Measurements from ENCODE around the gene RPAIN. TPM values are rescaled to one million over a fixed set of nuclear protein-coding genes. Genes with fewer than 3 reads are reported as not detected.
A peak's percentile ranks its signal among the peaks of the same experiment; 100 is the strongest.

RPAIN gene
- total and polyA plus RNA-seq, 2 donors from 2014 or later, result 34.0 to 36.1 TPM

- Histone ChIP-seq H3K4me3 (ENCODE audit: low read length in 3 of 3) (no peak overlapping the region), H3K27me3 (ENCODE audit: control insufficient read depth, insufficient read depth, low read length) (no peaks in the 10 kb centered on the region), H3K27ac (ENCODE audit: low read depth in 2 of 2, low read length in 2 of 2) (no peak overlapping the region), H3K9me3 (ENCODE audit: control insufficient read depth in 2 of 3, insufficient read depth in 1 of 3, low read length in 3 of 3) (no peaks in the 10 kb centered on the region), H3K4me1 (ENCODE audit: control insufficient read depth in 2 of 3, insufficient read depth in 2 of 3, low read depth in 1 of 3, low read length in 3 of 3) (peaks cover 0 to 8% (median 0%) of the 10 kb centered on the region in 3 donors), H3K36me3 (ENCODE audit: control insufficient read depth in 2 of 3, insufficient read depth in 3 of 3, low read length in 3 of 3) (peaks cover 0 to 6% (median 4%) of the 10 kb centered on the region in 3 donors), H3K9ac (ENCODE audit: low read length in 3 of 3) (no peak overlapping the region)
- DNase-seq, result no peak
- no peak for FAIRE-seq
- no peak for TF ChIP-seq CTCF (IDR thresholded peaks at IDR 0.05; ENCODE audit: borderline replicate concordance, extremely low read depth, insufficient read depth)
- intact Hi-C loops (cut with DNase I), result no loop called here
Measured at GRCh38 chr17:5464717-5465507, 44.9 kb downstream of the RPAIN start.

- H3K4me1 ChIP-seq (ENCODE audit: control insufficient read depth in 2 of 3, insufficient read depth in 2 of 3, low read depth in 1 of 3, low read length in 3 of 3), result peaks cover 0 to 8% (median 0%) of the 10 kb centered on the region in 3 donors
- H3K9me3 ChIP-seq (ENCODE audit: control insufficient read depth in 2 of 3, insufficient read depth in 1 of 3, low read length in 3 of 3), result no peaks in the 10 kb centered on the region
- H3K9ac ChIP-seq (ENCODE audit: low read length in 3 of 3), result no peak overlapping the region
- no peak overlapping the region for H3K27ac ChIP-seq (ENCODE audit: low read depth in 2 of 2, low read length in 2 of 2)
- H3K4me3 ChIP-seq (ENCODE audit: low read length in 3 of 3), result no peak overlapping the region
- no peaks in the 10 kb centered on the region for H3K27me3 ChIP-seq (ENCODE audit: control insufficient read depth, insufficient read depth, low read length)
- intact Hi-C loops (cut with DNase I), result no loop called here
- TF ChIP-seq CTCF (IDR thresholded peaks at IDR 0.05; ENCODE audit: borderline replicate concordance, extremely low read depth, insufficient read depth), result no peak
- FAIRE-seq (no peak), DNase-seq (no peak)
- peaks cover 0 to 2% (median 0%) of the 10 kb centered on the region in 3 donors for H3K36me3 ChIP-seq (ENCODE audit: control insufficient read depth in 2 of 3, insufficient read depth in 3 of 3, low read length in 3 of 3)
Measured at GRCh38 chr17:5466295-5466694, 46.3 kb downstream of the RPAIN start.

- no peak for TF ChIP-seq CTCF (IDR thresholded peaks at IDR 0.05; ENCODE audit: borderline replicate concordance, extremely low read depth, insufficient read depth)
- Histone ChIP-seq H3K9ac (ENCODE audit: low read length in 3 of 3) (peak overlapping the region in 1 of 3 donors; percentile 17), H3K27me3 (ENCODE audit: control insufficient read depth, insufficient read depth, low read length) (no peaks in the 10 kb centered on the region), H3K4me3 (ENCODE audit: low read length in 3 of 3) (peak overlapping the region in 2 of 3 donors; percentile 71 to 83), H3K4me1 (ENCODE audit: control insufficient read depth in 2 of 3, insufficient read depth in 2 of 3, low read depth in 1 of 3, low read length in 3 of 3) (peaks cover 0 to 8% (median 0%) of the 10 kb centered on the region in 3 donors), H3K9me3 (ENCODE audit: control insufficient read depth in 2 of 3, insufficient read depth in 1 of 3, low read length in 3 of 3) (no peaks in the 10 kb centered on the region), H3K27ac (ENCODE audit: low read depth in 2 of 2, low read length in 2 of 2) (no peak overlapping the region), H3K36me3 (ENCODE audit: control insufficient read depth in 2 of 3, insufficient read depth in 3 of 3, low read length in 3 of 3) (no peaks in the 10 kb centered on the region)
- no peak for FAIRE-seq
- intact Hi-C loops (cut with DNase I), result no loop called here
- peak in 1 of 5 donors; percentile 3 for DNase-seq
Measured at GRCh38 chr17:5467416-5467815, 47.4 kb downstream of the RPAIN start.
